ENCODE data around the gene ACYP1. TPM values are rescaled to one million over a fixed set of nuclear protein-coding genes. Genes with fewer than 3 reads are reported as not detected.

Gene ACYP1
- total RNA-seq = 10 to 100 TPM; 13.3 to 17.4 (median 14.9) TPM
- total RNA-seq (2013) = 23.3 TPM

- H3K27me3 ChIP-seq (ENCODE audit: control insufficient read depth, insufficient read depth, low read length) = no peaks in the 10 kb centered on the region
- no peaks in the 10 kb centered on the region for H3K36me3 ChIP-seq (ENCODE audit: control insufficient read depth, insufficient read depth, low read length)
- H3K4me3 ChIP-seq (ENCODE audit: low read length) = peak within 1 kb of the TSS; percentile 97
- H3K9me3 ChIP-seq (ENCODE audit: control insufficient read depth, insufficient read depth, low read length) = no peaks in the 10 kb centered on the region
- WGBS (ENCODE audit: insufficient coverage) = 0% methylated on average over 31 of the region's 34 CpGs
- intact Hi-C loops (cut with micrococcal nuclease) = loop anchor here (1.0 to 5.0 kb wide), 2 partner anchors 12 to 61 kb away; partner anchors contain the start of genes EIF2B2 and MLH3
- Mint-ChIP-seq H3K27me3 (ENCODE audit: low read depth in 2 of 2) (no peaks in the 10 kb centered on the region), H3K9me3 (no peaks in the 10 kb centered on the region), H3K36me3 (no peaks in the 10 kb centered on the region), H3K4me1 (peaks cover 18 to 22% of the 10 kb centered on the region in 2 donors), H3K27ac (peak within 1 kb of the TSS; percentile 94 to 97), H3K4me3 (peak within 1 kb of the TSS; percentile 100)
- peak; percentile 98 to 100 (median 99) for ATAC-seq
- TF ChIP-seq CTCF (IDR thresholded peaks at IDR 0.05) = no peak
- peak within 1 kb of the TSS; percentile 82 for H3K27ac ChIP-seq (ENCODE audit: low read length)
- peaks cover 13% of the 10 kb centered on the region for H3K4me1 ChIP-seq (ENCODE audit: control insufficient read depth, insufficient read depth, low read length)
- peak; percentile 92 to 93 for DNase-seq
Observed at GRCh38 chr14:75063491-75064204, at the start of gene ACYP1. Gene ACYP1 (minus strand): TSS chr14:75064024. CDS start chr14:75063553, 471 bp downstream.

- H3K4me1 ChIP-seq (ENCODE audit: control insufficient read depth, insufficient read depth, low read length) = no peaks in the 10 kb centered on the region
- H3K4me3 ChIP-seq (ENCODE audit: low read length) = no peak overlapping the region
- ATAC-seq = no peak
- no peaks in the 10 kb centered on the region for H3K9me3 Mint-ChIP-seq
- peaks cover 7 to 11% of the 10 kb centered on the region in 2 donors for H3K4me1 Mint-ChIP-seq
- no peak for DNase-seq
- 100% methylated on average over 2 of the region's 2 CpGs for WGBS (ENCODE audit: insufficient coverage)
- H3K36me3 ChIP-seq (ENCODE audit: control insufficient read depth, insufficient read depth, low read length) = peaks cover 84% of the 10 kb centered on the region
- no peak for TF ChIP-seq CTCF (IDR thresholded peaks at IDR 0.05)
- no peaks in the 10 kb centered on the region for H3K27me3 Mint-ChIP-seq (ENCODE audit: low read depth in 2 of 2)
- H3K9me3 ChIP-seq (ENCODE audit: control insufficient read depth, insufficient read depth, low read length) = no peaks in the 10 kb centered on the region
- no peak overlapping the region for H3K4me3 Mint-ChIP-seq
- H3K27me3 ChIP-seq (ENCODE audit: control insufficient read depth, insufficient read depth, low read length) = no peaks in the 10 kb centered on the region
- no peak overlapping the region for H3K27ac Mint-ChIP-seq
- H3K27ac ChIP-seq (ENCODE audit: low read length) = no peak overlapping the region
- intact Hi-C loops (cut with micrococcal nuclease) = no loop called here
- peaks cover 38% of the 10 kb centered on the region for H3K36me3 Mint-ChIP-seq
Observed at GRCh38 chr14:75109877-75110276, 46.1 kb upstream of the ACYP1 start.

GRCh38 chr14:75107186-75107585, 43.4 kb upstream of the ACYP1 start:
- TF ChIP-seq CTCF (IDR thresholded peaks at IDR 0.05) = no peak
- Mint-ChIP-seq H3K27me3 (ENCODE audit: low read depth in 2 of 2) (no peaks in the 10 kb centered on the region), H3K36me3 (peaks cover 38% of the 10 kb centered on the region), H3K9me3 (no peaks in the 10 kb centered on the region), H3K27ac (no peak overlapping the region), H3K4me1 (no peaks in the 10 kb centered on the region), H3K4me3 (no peak overlapping the region)
- H3K27ac ChIP-seq (ENCODE audit: low read length) = no peak overlapping the region
- DNase-seq (no peak), ATAC-seq (no peak)
- H3K36me3 ChIP-seq (ENCODE audit: control insufficient read depth, insufficient read depth, low read length) = peaks cover 74% of the 10 kb centered on the region
- WGBS (ENCODE audit: insufficient coverage) = 67% methylated on average over 3 of the region's 3 CpGs
- H3K4me1 ChIP-seq (ENCODE audit: control insufficient read depth, insufficient read depth, low read length) = no peaks in the 10 kb centered on the region
- H3K27me3 ChIP-seq (ENCODE audit: control insufficient read depth, insufficient read depth, low read length) = no peaks in the 10 kb centered on the region
- H3K9me3 ChIP-seq (ENCODE audit: control insufficient read depth, insufficient read depth, low read length) = no peaks in the 10 kb centered on the region
- H3K4me3 ChIP-seq (ENCODE audit: low read length) = no peak overlapping the region
- intact Hi-C loops (cut with micrococcal nuclease) = no loop called here

Measured in natural killer cell (primary cell).